Loucy (cell line): ENCODE results near the gene SLC15A1.

Experiments
- H2AFZ ChIP-seq: fragments of 200-600 bp; sonication (generic); 2 replicates; pipeline ENCODE4 v1.6.0; 2016; ENCODE audit warnings: antibody characterized with exemption, mild to moderate bottlenecking, low read length, moderate library complexity
- H3F3A ChIP-seq: fragments of 200-600 bp; 2 replicates; pipeline ENCODE4 v1.6.0; 2016; ENCODE audit warnings: antibody characterized with exemption, low read depth, mild to moderate bottlenecking
- H3K27me3 ChIP-seq: fragments of 200-600 bp; sonication (generic); 2 replicates; pipeline ENCODE4 v1.6.1; 2014; ENCODE audit warnings: low read length, mild to moderate bottlenecking; ENCODE audit not compliant: insufficient read depth, poor library complexity, severe bottlenecking
- H3K36me3 ChIP-seq: fragments of 200-600 bp; sonication (generic); 2 replicates; pipeline ENCODE4 v1.6.1; 2016; ENCODE audit warnings: low read length; ENCODE audit not compliant: insufficient read depth
- H3K4me1 ChIP-seq: fragments of 200-600 bp; sonication (generic); 2 replicates; pipeline ENCODE4 v1.5.1; 2014; ENCODE audit warnings: low read length, mild to moderate bottlenecking; ENCODE audit not compliant: insufficient read depth, poor library complexity, severe bottlenecking
- H3K4me2 ChIP-seq: fragments of 200-600 bp; sonication (generic); 2 replicates; pipeline ENCODE4 v1.6.0; 2014; ENCODE audit warnings: antibody characterized with exemption, low read length, low read depth, mild to moderate bottlenecking; ENCODE audit not compliant: poor library complexity, severe bottlenecking
- H3K4me3 ChIP-seq: fragments of 200-600 bp; sonication (generic); 2 replicates; pipeline ENCODE4 v1.5.1; 2014; ENCODE audit warnings: low read length, mild to moderate bottlenecking, mixed read lengths; ENCODE audit not compliant: poor library complexity, severe bottlenecking
- H3K79me2 ChIP-seq: fragments of 200-600 bp; sonication (generic); 2 replicates; pipeline ENCODE4 v1.6.1; 2014; ENCODE audit warnings: low read length; ENCODE audit not compliant: insufficient read depth
- H3K9ac ChIP-seq: fragments of 200-600 bp; sonication (generic); 2 replicates; pipeline ENCODE4 v1.6.0; 2014; ENCODE audit warnings: mild to moderate bottlenecking, low read depth, low read length, moderate library complexity; ENCODE audit not compliant: poor library complexity, severe bottlenecking
- H3K9me2 ChIP-seq: fragments of 200-600 bp; sonication (generic); replicated peaks from 2 replicates; pipeline ENCODE4 v1.6.1; 2016; ENCODE audit warnings: low read depth, low read length, mixed read lengths
- H3K9me3 ChIP-seq: fragments of 200-600 bp; sonication (generic); 2 replicates; pipeline ENCODE4 v1.6.1; 2014; ENCODE audit warnings: mild to moderate bottlenecking, antibody characterized with exemption, low read length, low read depth; ENCODE audit not compliant: insufficient read depth
- H4K20me1 ChIP-seq: fragments of 200-600 bp; sonication (generic); 2 replicates; pipeline ENCODE4 v1.6.0; 2014; ENCODE audit warnings: antibody characterized with exemption, low read length, mild to moderate bottlenecking; ENCODE audit not compliant: insufficient read depth, poor library complexity, severe bottlenecking
- CTCF ChIP-seq: fragments of 200-600 bp; sonication (generic); conservative IDR thresholded peaks from 2 replicates; pipeline ENCODE4 v1.5.1; 2014; ENCODE audit warnings: mild to moderate bottlenecking, antibody characterized with exemption, low read length
- EZH2phosphoT487 ChIP-seq: fragments of 200-600 bp; IDR thresholded peaks from 2 replicates; pipeline ENCODE4 v1.6.1; 2018; ENCODE audit warnings: antibody characterized with exemption, mild to moderate bottlenecking, moderate library complexity, borderline replicate concordance

Gene SLC15A1

GRCh38 chr13:98664510-98664909 lies 88.0 kb downstream of the SLC15A1 start:
- no peaks in the 10 kb centered on the region for H3F3A ChIP-seq
- H3K9me3 ChIP-seq: no peaks in the 10 kb centered on the region
- no peak for TF ChIP-seq CTCF
- no peaks in the 10 kb centered on the region for H3K9me2 ChIP-seq
- no peak overlapping the region for H3K9ac ChIP-seq
- no peaks in the 10 kb centered on the region for H4K20me1 ChIP-seq
- no peak overlapping the region for H3K4me2 ChIP-seq
- H3K79me2 ChIP-seq: no peaks in the 10 kb centered on the region
- H2AFZ ChIP-seq: no peak overlapping the region
- no peak overlapping the region for H3K4me3 ChIP-seq
- H3K4me1 ChIP-seq: no peaks in the 10 kb centered on the region
- H3K36me3 ChIP-seq: no peaks in the 10 kb centered on the region
- H3K27me3 ChIP-seq: no peaks in the 10 kb centered on the region

GRCh38 chr13:98664047-98664446 lies 88.4 kb downstream of the SLC15A1 start:
- Histone ChIP-seq H3K9me3 (no peaks in the 10 kb centered on the region), H2AFZ (no peak overlapping the region), H3K27me3 (no peaks in the 10 kb centered on the region), H3K4me1 (no peaks in the 10 kb centered on the region), H3K4me3 (no peak overlapping the region), H3K9me2 (no peaks in the 10 kb centered on the region), H3K79me2 (no peaks in the 10 kb centered on the region), H3K4me2 (no peak overlapping the region), H3K36me3 (no peaks in the 10 kb centered on the region), H3K9ac (no peak overlapping the region), H3F3A (no peaks in the 10 kb centered on the region), H4K20me1 (no peaks in the 10 kb centered on the region)
- TF ChIP-seq EZH2phosphoT487: no peak
- TF ChIP-seq CTCF: no peak

- Histone ChIP-seq H2AFZ (no peak overlapping the region), H3K27me3 (no peaks in the 10 kb centered on the region), H4K20me1 (no peaks in the 10 kb centered on the region), H3K79me2 (no peaks in the 10 kb centered on the region), H3K9me3 (no peaks in the 10 kb centered on the region), H3K36me3 (no peaks in the 10 kb centered on the region), H3F3A (no peaks in the 10 kb centered on the region), H3K9ac (no peak overlapping the region), H3K4me3 (no peak overlapping the region), H3K4me1 (no peaks in the 10 kb centered on the region), H3K4me2 (no peak overlapping the region), H3K9me2 (no peaks in the 10 kb centered on the region)
- TF ChIP-seq CTCF (no peak), EZH2phosphoT487 (no peak)
These were observed 94.3 kb downstream of the SLC15A1 start for GRCh38 chr13:98658131-98658530.
